ENCODE measurements around the gene PMM2. TPM values are rescaled to one million over a fixed set of nuclear protein-coding genes. Genes with fewer than 3 reads are reported as not detected.

Gene PMM2
- total RNA-seq, 2 experiments from 2014 or later, result 32.7 to 34.3 TPM

GRCh38 chr16:8877894-8878522, 80.4 kb downstream of the PMM2 start:
- intact Hi-C loops (cut with micrococcal nuclease), result no loop called here
- Mint-ChIP-seq H3K27me3 (no peaks in the 10 kb centered on the region), H3K4me1 (ENCODE audit: low read depth) (peaks cover 16% of the 10 kb centered on the region), H3K9me3 (no peaks in the 10 kb centered on the region), H3K4me3 (no peak overlapping the region), H3K27ac (no peak overlapping the region), H3K36me3 (ENCODE audit: low read depth) (no peaks in the 10 kb centered on the region)
- ATAC-seq (no peak), DNase-seq (no peak)
- CTCF ChIA-PET, result interaction anchor here (0.7 to 4.6 kb wide), 4 partner anchors 8 to 208 kb away, joined by 3 to 54 read pairs (median 30); partner anchors contain the start of gene CARHSP1
- TF ChIP-seq CTCF (IDR thresholded peaks at IDR 0.05), result no peak
- POLR2A ChIA-PET, result interaction anchor here (0.8 kb wide), 1 partner anchor 81 kb away, joined by 4 read pairs; no protein-coding TSS in a partner anchor

- H3K27ac Mint-ChIP-seq, result no peak overlapping the region
- ChIA-PET POLR2A (interaction anchor here (0.8 kb wide), 1 partner anchor 82 kb away, joined by 4 read pairs; no protein-coding TSS in a partner anchor), CTCF (interaction anchor here (1.4 to 4.6 kb wide), 8 partner anchors 9 to 312 kb away, joined by 4 to 54 read pairs (median 20); partner anchors contain the start of gene CARHSP1)
- H3K27me3 Mint-ChIP-seq, result no peaks in the 10 kb centered on the region
- no peaks in the 10 kb centered on the region for H3K9me3 Mint-ChIP-seq
- DNase-seq (no peak), ATAC-seq (no peak)
- intact Hi-C loops (cut with micrococcal nuclease), result no loop called here
- no peak overlapping the region for H3K4me3 Mint-ChIP-seq
- H3K36me3 Mint-ChIP-seq (ENCODE audit: low read depth), result no peaks in the 10 kb centered on the region
- TF ChIP-seq CTCF (IDR thresholded peaks at IDR 0.05), result no peak
- H3K4me1 Mint-ChIP-seq (ENCODE audit: low read depth), result peaks cover 16% of the 10 kb centered on the region
Measured at GRCh38 chr16:8878523-8878911, 80.9 kb downstream of the PMM2 start.

- POLR2A ChIA-PET, result interaction anchor here (1.0 to 2.0 kb wide), 3 partner anchors 13 to 21 kb away, joined by 3 to 12 read pairs (median 5); partner anchors contain the start of gene CARHSP1
- intact Hi-C loops (cut with micrococcal nuclease), result loop anchor here (5.0 kb wide), 2 partner anchors 224 to 314 kb away; no protein-coding TSS in a partner anchor
- DNase-seq, result no peak
- Mint-ChIP-seq H3K27me3 (no peaks in the 10 kb centered on the region), H3K27ac (no peak overlapping the region), H3K4me1 (ENCODE audit: low read depth) (peaks cover 15% of the 10 kb centered on the region), H3K9me3 (no peaks in the 10 kb centered on the region), H3K36me3 (ENCODE audit: low read depth) (no peaks in the 10 kb centered on the region), H3K4me3 (no peak overlapping the region)
- no peak for TF ChIP-seq CTCF (IDR thresholded peaks at IDR 0.05)
- CTCF ChIA-PET, result interaction anchor here (0.6 to 4.6 kb wide), 35 partner anchors 10 to 313 kb away, joined by 3 to 54 read pairs (median 5); partner anchors contain the start of genes CARHSP1 and HAPSTR1
- no peak for ATAC-seq
Measured at GRCh38 chr16:8880839-8881510, 83.3 kb downstream of the PMM2 start.

GRCh38 chr16:8882041-8882617, 84.5 kb downstream of the PMM2 start, which contains the start of gene LITAFD:
TSS of gene LITAFD (plus strand) at chr16:8882351. CDS start at chr16:8884356, 2,005 bp downstream.
- H3K4me3 Mint-ChIP-seq, result no peak within 1 kb of the TSS
- ATAC-seq (no peak), DNase-seq (no peak)
- H3K9me3 Mint-ChIP-seq, result no peaks in the 10 kb centered on the region
- no peak for TF ChIP-seq CTCF (IDR thresholded peaks at IDR 0.05)
- H3K36me3 Mint-ChIP-seq (ENCODE audit: low read depth), result peaks cover 1% of the 10 kb centered on the region
- H3K27ac Mint-ChIP-seq, result no peak within 1 kb of the TSS
- ChIA-PET POLR2A (no interaction called here), CTCF (interaction anchor here (1.2 to 4.6 kb wide), 7 partner anchors 12 to 314 kb away, joined by 3 to 54 read pairs (median 10); partner anchors contain the start of gene CARHSP1)
- intact Hi-C loops (cut with micrococcal nuclease), result loop anchor here (5.0 kb wide), 2 partner anchors 225 to 315 kb away; no protein-coding TSS in a partner anchor
- no peaks in the 10 kb centered on the region for H3K27me3 Mint-ChIP-seq
- peaks cover 22% of the 10 kb centered on the region for H3K4me1 Mint-ChIP-seq (ENCODE audit: low read depth)

Data from activated CD8-positive, alpha-beta T cell treated with anti-CD3 and anti-CD28 coated beads for 36 hours (primary cell).